H1 (cell line): ENCODE data around the gene QSOX1. TPM values are rescaled to one million over a fixed set of nuclear protein-coding genes. Genes with fewer than 3 reads are reported as not detected.

Experiments
- CTCF ChIA-PET: fragments of 300-600 bp; sonication (Branson Sonifier 250); formaldehyde crosslinking; loops from one replicate; lab custom pipeline; 2021; ENCODE audit not compliant: partially characterized antibody; lab: Charles Lee
- POLR2A ChIA-PET: fragments of 300-600 bp; sonication (Branson Sonifier 250); formaldehyde crosslinking; loops from one replicate; lab custom pipeline; 2021; ENCODE audit warnings: inconsistent platforms; ENCODE audit not compliant: partially characterized antibody; lab: Charles Lee
- DNase-seq, 2 experiments: peaks; one replicate each; pipeline versions ENCODE4 v3.0.0 to v3.0.0-alpha.2; 2010 to 2022; ENCODE audit warnings: low spot score in 2 of 2, low read depth in 1 of 2, mixed read lengths in 1 of 2
- FAIRE-seq: peaks from 2 replicates; lab custom pipeline; 2011; peaks lifted over from hg19 to GRCh38; lab: Jason Lieb, UNC
- H2AFZ ChIP-seq: 2 replicates; pipeline ENCODE4 v1.8.1; 2012; ENCODE audit warnings: low read length, inconsistent platforms
- H2AK5ac ChIP-seq: 2 replicates; pipeline ENCODE4 v1.6.1; 2013; ENCODE audit warnings: low read depth, low read length
- H2BK120ac ChIP-seq: replicated peaks from 2 replicates; pipeline ENCODE3; 2013; ENCODE audit warnings: low read depth, low read length, inconsistent platforms
- H2BK12ac ChIP-seq: 2 replicates; pipeline ENCODE4 v1.6.1; 2013; ENCODE audit warnings: low read depth, low read length
- H2BK15ac ChIP-seq: 2 replicates; pipeline ENCODE4 v1.6.1; 2013; ENCODE audit warnings: low read length
- H2BK20ac ChIP-seq: 2 replicates; pipeline ENCODE4 v1.6.1; 2013; ENCODE audit warnings: low read length
- H2BK5ac ChIP-seq: 2 replicates; pipeline ENCODE4 v1.6.1; 2013; ENCODE audit warnings: low read depth, low read length
- H3K14ac ChIP-seq: 2 replicates; pipeline ENCODE4 v1.6.1; 2013; ENCODE audit warnings: inconsistent platforms; ENCODE audit not compliant: insufficient read length
- H3K18ac ChIP-seq: 2 replicates; pipeline ENCODE4 v1.6.1; 2013; ENCODE audit warnings: low read length; ENCODE audit errors: extremely low read depth
- H3K23ac ChIP-seq: 2 replicates; pipeline ENCODE4 v1.6.1; 2013; ENCODE audit warnings: inconsistent platforms; ENCODE audit not compliant: insufficient read length
- H3K23me2 ChIP-seq: 2 replicates; pipeline ENCODE4 v1.6.1; 2013; ENCODE audit warnings: low read depth, low read length
- H3K27ac ChIP-seq: 2 replicates; pipeline ENCODE4 v1.6.1; 2011; ENCODE audit warnings: low read depth, low read length, inconsistent platforms
- H3K27me3 ChIP-seq, 4 experiments: replicated peaks in 1 of 4; 1 replicate in 1 of 4; 2 replicates in 3 of 4; pipeline versions ENCODE4 v1.6.1 to v1.8.1; 2011 to 2013; ENCODE audit warnings: low read length in 3 of 4, mild to moderate bottlenecking in 3 of 4, inconsistent platforms in 2 of 4, mixed read lengths in 2 of 4, moderate library complexity in 1 of 4; ENCODE audit not compliant: control insufficient read depth in 3 of 4, insufficient read depth in 3 of 4; ENCODE audit errors: extremely low read depth in 1 of 4
- H3K36me3 ChIP-seq, 4 experiments: 2 replicates each; pipeline versions ENCODE4 v1.6.1 to v1.8.1; 2011 to 2013; ENCODE audit warnings: mild to moderate bottlenecking in 4 of 4, low read length in 3 of 4, moderate library complexity in 2 of 4, control low read depth in 1 of 4, inconsistent platforms in 1 of 4; ENCODE audit not compliant: insufficient read depth in 4 of 4, control insufficient read depth in 2 of 4
- H3K4ac ChIP-seq: replicated peaks from 2 replicates; pipeline ENCODE3; 2013; ENCODE audit warnings: low read length, low read depth, mixed read lengths, inconsistent platforms; ENCODE audit not compliant: insufficient read length
- H3K4me1 ChIP-seq, 4 experiments: replicated peaks in 1 of 4; 1 replicate in 1 of 4; 2 replicates in 3 of 4; pipeline versions ENCODE4 v1.6.1 to v1.8.1; 2011 to 2013; ENCODE audit warnings: low read length in 3 of 4, inconsistent platforms in 2 of 4, mixed read lengths in 1 of 4; ENCODE audit not compliant: insufficient read depth in 4 of 4, control insufficient read depth in 3 of 4
- H3K4me2 ChIP-seq, 2 experiments: 2 replicates each; pipeline versions ENCODE4 v1.6.1 to v1.8.1; 2011 to 2013; ENCODE audit warnings: low read depth in 2 of 2, low read length in 2 of 2, control low read depth in 1 of 2, inconsistent platforms in 1 of 2, mild to moderate bottlenecking in 1 of 2; ENCODE audit not compliant: insufficient read depth in 1 of 2
- H3K4me3 ChIP-seq, 4 experiments: fragments of 200-600, 300-600 bp in 1 of 4; sonication (generic), shearing (Covaris generic), sonication (Bioruptor Twin) in 1 of 4; 2 replicates each; pipeline versions ENCODE4 v1.5.1 to v1.8.1; 2011 to 2016; ENCODE audit warnings: low read length in 4 of 4, low read depth in 3 of 4, control low read depth in 2 of 4, inconsistent platforms in 2 of 4, mild to moderate bottlenecking in 2 of 4, mixed read lengths in 1 of 4, moderate library complexity in 1 of 4; ENCODE audit not compliant: insufficient read depth in 2 of 4; ENCODE audit errors: extremely low read depth in 1 of 4
- H3K56ac ChIP-seq: replicated peaks from 2 replicates; pipeline ENCODE3; 2013; ENCODE audit warnings: low read depth, mild to moderate bottlenecking, mixed read lengths, low read length, inconsistent platforms; ENCODE audit not compliant: insufficient read length
- H3K79me1 ChIP-seq: 2 replicates; pipeline ENCODE4 v1.6.1; 2013; ENCODE audit warnings: low read depth, low read length, control low read depth
- H3K79me2 ChIP-seq, 2 experiments: 2 replicates each; pipeline versions ENCODE4 v1.6.1 to v1.8.1; 2012 to 2013; ENCODE audit warnings: low read length in 2 of 2, mild to moderate bottlenecking in 2 of 2, inconsistent platforms in 1 of 2; ENCODE audit not compliant: insufficient read depth in 2 of 2, control insufficient read depth in 1 of 2
- H3K9ac ChIP-seq, 4 experiments: replicated peaks in 1 of 4; 1 replicate in 1 of 4; 2 replicates in 3 of 4; pipeline versions ENCODE4 v1.6.1 to v1.8.1; 2011 to 2013; ENCODE audit warnings: low read depth in 3 of 4, low read length in 3 of 4, control low read depth in 2 of 4, mild to moderate bottlenecking in 2 of 4, moderate library complexity in 2 of 4, inconsistent platforms in 1 of 4; ENCODE audit errors: extremely low read depth in 1 of 4
- H3K9me3 ChIP-seq, 2 experiments: 2 replicates each; pipeline versions ENCODE4 v1.6.1 to v1.8.1; 2012 to 2013; ENCODE audit warnings: mild to moderate bottlenecking in 2 of 2, moderate library complexity in 2 of 2, control low read depth in 1 of 2, inconsistent platforms in 1 of 2, low read depth in 1 of 2, low read length in 1 of 2, mixed read lengths in 1 of 2; ENCODE audit not compliant: insufficient read depth in 2 of 2
- H4K20me1 ChIP-seq, 2 experiments: replicated peaks in 1 of 2; 2 replicates each; pipeline versions ENCODE3 to v1.8.1; 2011 to 2013; ENCODE audit warnings: inconsistent platforms in 2 of 2, low read length in 2 of 2, mild to moderate bottlenecking in 1 of 2; ENCODE audit not compliant: insufficient read depth in 2 of 2, control insufficient read depth in 1 of 2
- H4K5ac ChIP-seq: 2 replicates; pipeline ENCODE4 v1.6.1; 2013; ENCODE audit warnings: low read length, low read depth, mixed read lengths, inconsistent platforms; ENCODE audit not compliant: insufficient read length
- H4K8ac ChIP-seq: 2 replicates; pipeline ENCODE4 v1.8.0; 2013; ENCODE audit warnings: mild to moderate bottlenecking, moderate library complexity, low read length, inconsistent platforms; ENCODE audit not compliant: insufficient read depth; ENCODE audit errors: extremely low read depth
- H4K91ac ChIP-seq: replicated peaks from 2 replicates; pipeline ENCODE3; 2013; ENCODE audit warnings: low read length, mixed read lengths, inconsistent platforms; ENCODE audit not compliant: insufficient read length
- JUN ChIP-seq: IDR thresholded peaks from 2 replicates; pipeline ENCODE4 v1.6.1; 2011; ENCODE audit warnings: low read depth, mild to moderate bottlenecking, improper control_type of control experiment, low read length
- PHF8 ChIP-seq: fragments of 200-600 bp; sonication (generic); conservative IDR thresholded peaks from 2 replicates; pipeline ENCODE4 v1.7.1; 2012; ENCODE audit warnings: low read depth, mild to moderate bottlenecking, inconsistent platforms, low read length, moderate library complexity
- WGBS, 2 experiments: shearing (Covaris generic) in 1 of 2; methylation state at CpG; one replicate each; pipeline versions ENCODE4 v1.1.6 to v1.1.7; 2013 to 2015; ENCODE audit warnings: low lambda C conversion rate in 2 of 2, mixed read lengths in 2 of 2, inconsistent platforms in 1 of 2, low coverage in 1 of 2, missing lambda C conversion rate in 1 of 2; ENCODE audit not compliant: insufficient replicate concordance in 2 of 2, insufficient coverage in 1 of 2, insufficient read length in 1 of 2; ENCODE audit errors: extremely low coverage in 1 of 2, missing lambda C conversion rate in 1 of 2; 5-methylcytosine and 5-hydroxymethylcytosine counted together
- polyA plus RNA-seq, 7 experiments: library from polyadenylated mRNA; depleted of rRNA in 3 of 7; stranded (reverse) in 5 of 7; unstranded in 2 of 7; fragments of >200 nt in 5 of 7; fragments of 200-250 nt in 2 of 7; gene quantifications; 1 replicate in 5 of 7; 2 replicates in 1 of 7; 4 replicates in 1 of 7; pipeline versions ENCODE4 v1.2.1 to v1.2.3, GENCODE V29; 2011 to 2013; ENCODE audit warnings: missing spikeins in 2 of 7, mixed read lengths in 2 of 7
- total RNA-seq: library from RNA; stranded (reverse); fragmentation: NEBNext Ultra II Directional; extraction: Animal tissue kit (Norgen Biotek cat#: 25700); gene quantifications from 2 replicates; pipeline ENCODE4 v1.2.1, GENCODE V29; 2021
- TF ChIP-seq, protein P1 (sequence below): IDR thresholded peaks from 2 replicates; pipeline ENCODE4 v1.6.1; 2012; ENCODE audit warnings: inconsistent platforms

QSOX1 gene
- total and polyA plus RNA-seq, 2 of the 8 experiments (the other 6 are each of a cell fraction or from before 2014, with no cell fraction given), result 97.7 to 123 TPM

DNA sequence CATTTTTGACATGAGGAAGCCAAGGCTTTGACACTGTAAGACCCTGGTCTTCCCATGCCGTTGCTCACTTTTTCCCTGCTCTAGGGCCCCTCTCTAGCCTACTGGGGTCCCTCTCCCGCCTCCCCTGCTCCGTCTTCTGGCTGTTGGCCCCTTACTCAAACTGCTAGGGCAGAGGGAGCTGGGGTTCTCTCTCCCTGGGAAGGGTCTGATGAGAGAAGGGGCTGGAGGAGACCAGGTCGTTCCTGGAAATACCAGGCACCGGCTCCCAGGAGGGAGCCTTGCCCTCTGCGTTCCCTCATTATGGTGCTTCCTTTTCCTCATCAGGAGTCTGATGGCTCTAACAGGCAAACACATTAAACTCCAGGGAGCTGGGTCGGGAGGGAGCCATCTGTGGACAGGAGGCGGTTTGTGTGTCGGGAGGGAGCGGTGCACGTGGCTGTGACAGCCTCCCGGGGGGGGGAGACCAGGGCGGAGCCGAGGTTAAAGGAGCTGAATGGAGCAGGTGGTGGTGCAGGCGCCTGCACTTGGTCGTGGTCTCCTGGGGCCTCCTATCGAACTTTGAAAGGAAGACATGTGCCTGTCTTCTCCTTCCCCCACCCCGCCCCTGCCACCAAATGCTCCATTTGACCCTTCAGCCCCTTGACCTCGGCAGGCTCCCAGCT, 40.0 kb downstream of the QSOX1 start:
- Histone ChIP-seq H3K27ac (no peak overlapping the region), H3K9ac (no peak overlapping the region), H3K23ac (no peak overlapping the region), H3K79me1 (no peaks in the 10 kb centered on the region; the same call in 1 of the 2 replicates), H3K4me2 (no peak overlapping the region), H3K9me3 (no peaks in the 10 kb centered on the region), H3K4me1 (peaks cover 0 to 1% (median 0%) of the 10 kb centered on the region in 4 experiments; a peak in 1 of 7 replicates), H3K36me3 (peaks cover 9 to 12% (median 11%) of the 10 kb centered on the region in 4 experiments; a peak in 6 of 8 replicates), H4K20me1 (peaks cover 4 to 8% of the 10 kb centered on the region in 2 experiments), H4K91ac (no peak overlapping the region), H3K56ac (no peak overlapping the region), H3K79me2 (no peaks in the 10 kb centered on the region), H2BK12ac (no peak overlapping the region), H4K5ac (no peak overlapping the region), H3K4ac (no peak overlapping the region), H3K4me3 (no peak overlapping the region), H2BK15ac (no peak overlapping the region), H3K27me3 (no peaks in the 10 kb centered on the region), H2BK120ac (no peak overlapping the region), H2AFZ (no peak overlapping the region), H2BK5ac (no peak overlapping the region), H2BK20ac (no peak overlapping the region), H3K14ac (no peak overlapping the region), H3K18ac (no peak overlapping the region), H3K23me2 (no peaks in the 10 kb centered on the region), H2AK5ac (no peak overlapping the region), H4K8ac (peak overlapping the region; percentile 40; the same call in 1 of the 2 replicates)
- WGBS, 2 experiments, result 91% methylated on average over 16 of the region's 19 CpGs; no CpG with 5 or more reads in 1 of the 2 experiments
- no peak for FAIRE-seq
- ChIA-PET POLR2A (interaction anchor here (1.0 kb wide), 1 partner anchor 28 kb away, joined by 5 read pairs; no protein-coding TSS in a partner anchor), CTCF (interaction anchor here (0.8 to 14.4 kb wide), 6 partner anchors 14 to 380 kb away, joined by 3 to 160 read pairs (median 6); no protein-coding TSS in a partner anchor)
- DNase-seq, result no peak
- TF ChIP-seq PHF8 (no peak), JUN (no peak)
- TF ChIP-seq, protein P1, sequence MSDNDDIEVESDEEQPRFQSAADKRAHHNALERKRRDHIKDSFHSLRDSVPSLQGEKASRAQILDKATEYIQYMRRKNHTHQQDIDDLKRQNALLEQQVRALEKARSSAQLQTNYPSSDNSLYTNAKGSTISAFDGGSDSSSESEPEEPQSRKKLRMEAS, result 0 out of 2 replicates have a peak, but pooled peaks have one; percentile 32
